Astrocyte (in vitro differentiated cells and primary cell): Measurements from ENCODE around the gene SCNN1G.

Experiments
- EZH2 ChIP-seq: IDR thresholded peaks from 2 replicates; pipeline ENCODE4 v1.6.1; 2012; ENCODE audit warnings: mild to moderate bottlenecking, low read length, inconsistent platforms; ENCODE audit not compliant: insufficient read depth
- TF ChIP-seq, protein P1 (sequence below): IDR thresholded peaks from 2 replicates; pipeline ENCODE4 v1.5.1; 2011; ENCODE audit warnings: low read depth, mild to moderate bottlenecking, inconsistent platforms, low read length, moderate library complexity; ENCODE audit not compliant: insufficient read depth

- TF ChIP-seq, protein P1, sequence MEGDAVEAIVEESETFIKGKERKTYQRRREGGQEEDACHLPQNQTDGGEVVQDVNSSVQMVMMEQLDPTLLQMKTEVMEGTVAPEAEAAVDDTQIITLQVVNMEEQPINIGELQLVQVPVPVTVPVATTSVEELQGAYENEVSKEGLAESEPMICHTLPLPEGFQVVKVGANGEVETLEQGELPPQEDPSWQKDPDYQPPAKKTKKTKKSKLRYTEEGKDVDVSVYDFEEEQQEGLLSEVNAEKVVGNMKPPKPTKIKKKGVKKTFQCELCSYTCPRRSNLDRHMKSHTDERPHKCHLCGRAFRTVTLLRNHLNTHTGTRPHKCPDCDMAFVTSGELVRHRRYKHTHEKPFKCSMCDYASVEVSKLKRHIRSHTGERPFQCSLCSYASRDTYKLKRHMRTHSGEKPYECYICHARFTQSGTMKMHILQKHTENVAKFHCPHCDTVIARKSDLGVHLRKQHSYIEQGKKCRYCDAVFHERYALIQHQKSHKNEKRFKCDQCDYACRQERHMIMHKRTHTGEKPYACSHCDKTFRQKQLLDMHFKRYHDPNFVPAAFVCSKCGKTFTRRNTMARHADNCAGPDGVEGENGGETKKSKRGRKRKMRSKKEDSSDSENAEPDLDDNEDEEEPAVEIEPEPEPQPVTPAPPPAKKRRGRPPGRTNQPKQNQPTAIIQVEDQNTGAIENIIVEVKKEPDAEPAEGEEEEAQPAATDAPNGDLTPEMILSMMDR, result no peak
- TF ChIP-seq EZH2, result no peak
Observed at GRCh38 chr16:23223368-23223767, 40.8 kb downstream of the SCNN1G start.
